ENCODE measurements around the gene MRPS21. TPM values are rescaled to one million over a fixed set of nuclear protein-coding genes. Genes with fewer than 3 reads are reported as not detected.
"Not testable (repeated sequence)": the region's sequence is repeated elsewhere in the genome, so short reads cannot be mapped to it uniquely, and the experiment has no call there.

Gene MRPS21
- total RNA-seq, 2 donors from 2014 or later, result 45.5 to 45.9 TPM

- no peak overlapping the region for H3K27ac ChIP-seq
- no peak overlapping the region for H3K4me3 ChIP-seq
- no peaks in the 10 kb centered on the region for H3K27me3 ChIP-seq
- TF ChIP-seq CTCF (IDR thresholded peaks at IDR 0.05), result no peak
- no peaks in the 10 kb centered on the region for H3K9me3 ChIP-seq
- peaks cover 42% of the 10 kb centered on the region for H3K36me3 ChIP-seq
- H3K4me1 ChIP-seq, result no peaks in the 10 kb centered on the region
- no peak for DNase-seq (ENCODE audit: low spot score)
Observed at GRCh38 chr1:150302902-150303301, 9.2 kb downstream of the MRPS21 start.

GRCh38 chr1:150308585-150308984 is 14.9 kb downstream of the MRPS21 start:
- DNase-seq (ENCODE audit: low spot score); H3K27ac ChIP-seq; H3K9me3 ChIP-seq; H3K27me3 ChIP-seq; H3K4me3 ChIP-seq; H3K4me1 ChIP-seq: not testable (repeated sequence)
- peaks cover 11% of the 10 kb centered on the region for H3K36me3 ChIP-seq

- Histone ChIP-seq H3K4me3 (no peak overlapping the region), H3K9me3 (no peaks in the 10 kb centered on the region), H3K27me3 (no peaks in the 10 kb centered on the region), H3K4me1 (no peaks in the 10 kb centered on the region), H3K36me3 (peaks cover 11% of the 10 kb centered on the region), H3K27ac (no peak overlapping the region)
- TF ChIP-seq CTCF (IDR thresholded peaks at IDR 0.05), result no peak
- DNase-seq (ENCODE audit: low spot score), result no peak
Observed at GRCh38 chr1:150309758-150310508, 16.3 kb downstream of the MRPS21 start.

- no peak overlapping the region for H3K4me3 ChIP-seq
- no peak for TF ChIP-seq CTCF (IDR thresholded peaks at IDR 0.05)
Observed at GRCh38 chr1:150311762-150312161, 18.1 kb downstream of the MRPS21 start.

GRCh38 chr1:150314691-150315090 is 21.0 kb downstream of the MRPS21 start:
- not testable (repeated sequence) for H3K4me1 ChIP-seq; H3K4me3 ChIP-seq; H3K36me3 ChIP-seq; H3K9me3 ChIP-seq; H3K27me3 ChIP-seq; H3K27ac ChIP-seq; DNase-seq (ENCODE audit: low spot score)

More at GRCh38 chr1:150311762-150312161, 18.1 kb downstream of the MRPS21 start:
- Histone ChIP-seq H3K4me1 (no peaks in the 10 kb centered on the region), H3K27me3 (no peaks in the 10 kb centered on the region), H3K36me3 (peaks cover 11% of the 10 kb centered on the region), H3K9me3 (no peaks in the 10 kb centered on the region), H3K27ac (no peak overlapping the region)
- DNase-seq (ENCODE audit: low spot score), result no peak

- Histone ChIP-seq H3K4me1 (peaks cover 0 to 11% of the 10 kb centered on the region in 2 donors), H3K27ac (peak overlapping the region; percentile 81 to 88), H3K36me3 (peaks cover 8% of the 10 kb centered on the region), H3K9me3 (no peaks in the 10 kb centered on the region), H3K4me3 (peak overlapping the region; percentile 69 to 82), H3K27me3 (no peaks in the 10 kb centered on the region)
- DNase-seq (ENCODE audit: low spot score), result no peak
- TF ChIP-seq CTCF (IDR thresholded peaks at IDR 0.05), result no peak
Observed at GRCh38 chr1:150320667-150320978, 27.0 kb downstream of the MRPS21 start.

- H3K4me1 ChIP-seq, result peaks cover 0 to 11% of the 10 kb centered on the region in 2 donors
- H3K27ac ChIP-seq, result peak overlapping the region; percentile 81 to 88
- peak overlapping the region; percentile 69 to 82 for H3K4me3 ChIP-seq
- H3K27me3 ChIP-seq, result no peaks in the 10 kb centered on the region
- no peak for TF ChIP-seq CTCF (IDR thresholded peaks at IDR 0.05)
- no peaks in the 10 kb centered on the region for H3K9me3 ChIP-seq
- peaks cover 20% of the 10 kb centered on the region for H3K36me3 ChIP-seq
- DNase-seq (ENCODE audit: low spot score), result no peak
Observed at GRCh38 chr1:150321826-150322166, 28.1 kb downstream of the MRPS21 start.

Data from right atrium auricular region (tissue), 2 donors.